HCT116 (cell line): Measurements from ENCODE around the gene UGT1A3.

Experiments
- CEBPB ChIP-seq: IDR thresholded peaks from 2 replicates; pipeline ENCODE4 v1.6.1; 2012; ENCODE audit warnings: low read depth
- ELF1 ChIP-seq: IDR thresholded peaks from 2 replicates; pipeline ENCODE4 v1.6.1; 2012; ENCODE audit warnings: low read depth, borderline replicate concordance
- EZH2 ChIP-seq: fragments of 200-600 bp; sonication (generic); IDR thresholded peaks from 2 replicates; pipeline ENCODE4 v1.6.1; 2017; ENCODE audit warnings: antibody characterized with exemption, mixed run types
- POLR2A ChIP-seq: IDR thresholded peaks from 2 replicates; pipeline ENCODE4 v1.7.0; 2011; ENCODE audit warnings: borderline replicate concordance; ENCODE audit not compliant: insufficient read depth, insufficient read length; ENCODE audit errors: extremely low read depth
- POLR2AphosphoS5 ChIP-seq: IDR thresholded peaks from 2 replicates; pipeline ENCODE4 v1.6.1; 2011; ENCODE audit warnings: mild to moderate bottlenecking, low read depth, low read length, moderate library complexity
- RAD21 ChIP-seq: IDR thresholded peaks from 2 replicates; pipeline ENCODE4 v1.6.1; 2012; ENCODE audit warnings: low read depth, mild to moderate bottlenecking
- SIN3A ChIP-seq: IDR thresholded peaks from 2 replicates; pipeline ENCODE4 v1.6.1; 2012; ENCODE audit warnings: low read depth
- SP1 ChIP-seq: IDR thresholded peaks from 2 replicates; pipeline ENCODE4 v1.6.1; 2012; ENCODE audit warnings: low read depth
- SRF ChIP-seq: IDR thresholded peaks from 2 replicates; pipeline ENCODE4 v1.6.1; 2012; ENCODE audit warnings: low read depth
- YY1 ChIP-seq: IDR thresholded peaks from 2 replicates; pipeline ENCODE4 v1.6.1; 2011; ENCODE audit warnings: low read length, low read depth, moderate library complexity, mild to moderate bottlenecking; ENCODE audit not compliant: insufficient replicate concordance; ENCODE audit errors: extremely low read depth
- ZNF274 ChIP-seq: fragments of 200-500 bp; sonication (Bioruptor generic); IDR thresholded peaks from 2 replicates; pipeline ENCODE4 v1.6.1; 2014; ENCODE audit warnings: mild to moderate bottlenecking, low read depth, low read length, inconsistent platforms
- TF ChIP-seq, protein P1 (sequence below), 3 experiments: fragments of 200-600 bp in 1 of 3; sonication (generic) in 1 of 3; IDR thresholded peaks in 2 of 3; conservative IDR thresholded peaks in 1 of 3; 2 replicates each; pipeline ENCODE4 v1.5.1; 2012 to 2017; ENCODE audit warnings: low read depth in 2 of 3, low read length in 2 of 3, antibody characterized with exemption in 1 of 3, borderline replicate concordance in 1 of 3, control low read depth in 1 of 3, mild to moderate bottlenecking in 1 of 3, mixed read lengths in 1 of 3, mixed run types in 1 of 3, moderate library complexity in 1 of 3; ENCODE audit not compliant: insufficient read depth in 1 of 3
- TF ChIP-seq, protein P2 (sequence below): IDR thresholded peaks from 2 replicates; pipeline ENCODE4 v1.6.1; 2012; ENCODE audit warnings: low read depth
- TF ChIP-seq, protein P3 (sequence below): IDR thresholded peaks from 2 replicates; pipeline ENCODE4 v1.6.1; 2011; ENCODE audit warnings: mild to moderate bottlenecking, low read length, moderate library complexity; ENCODE audit not compliant: insufficient replicate concordance; ENCODE audit errors: extremely low read depth

DNA sequence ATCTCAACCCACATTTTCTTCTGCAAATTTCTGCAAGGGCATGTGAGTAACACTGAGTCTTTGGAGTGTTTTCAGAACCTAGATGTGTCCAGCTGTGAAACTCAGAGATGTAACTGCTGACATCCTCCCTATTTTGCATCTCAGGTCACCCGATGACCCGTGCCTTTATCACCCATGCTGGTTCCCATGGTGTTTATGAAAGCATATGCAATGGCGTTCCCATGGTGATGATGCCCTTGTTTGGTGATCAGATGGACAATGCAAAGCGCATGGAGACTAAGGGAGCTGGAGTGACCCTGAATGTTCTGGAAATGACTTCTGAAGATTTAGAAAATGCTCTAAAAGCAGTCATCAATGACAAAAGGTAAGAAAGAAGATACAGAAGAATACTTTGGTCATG, 39.2 kb downstream of the UGT1A3 start:
- TF ChIP-seq SP1 (no peak), POLR2AphosphoS5 (no peak), ELF1 (no peak), RAD21 (no peak), CEBPB (no peak), SIN3A (no peak), EZH2 (no peak), SRF (no peak), POLR2A (no peak), ZNF274 (no peak), YY1 (no peak)
- TF ChIP-seq, protein P1, sequence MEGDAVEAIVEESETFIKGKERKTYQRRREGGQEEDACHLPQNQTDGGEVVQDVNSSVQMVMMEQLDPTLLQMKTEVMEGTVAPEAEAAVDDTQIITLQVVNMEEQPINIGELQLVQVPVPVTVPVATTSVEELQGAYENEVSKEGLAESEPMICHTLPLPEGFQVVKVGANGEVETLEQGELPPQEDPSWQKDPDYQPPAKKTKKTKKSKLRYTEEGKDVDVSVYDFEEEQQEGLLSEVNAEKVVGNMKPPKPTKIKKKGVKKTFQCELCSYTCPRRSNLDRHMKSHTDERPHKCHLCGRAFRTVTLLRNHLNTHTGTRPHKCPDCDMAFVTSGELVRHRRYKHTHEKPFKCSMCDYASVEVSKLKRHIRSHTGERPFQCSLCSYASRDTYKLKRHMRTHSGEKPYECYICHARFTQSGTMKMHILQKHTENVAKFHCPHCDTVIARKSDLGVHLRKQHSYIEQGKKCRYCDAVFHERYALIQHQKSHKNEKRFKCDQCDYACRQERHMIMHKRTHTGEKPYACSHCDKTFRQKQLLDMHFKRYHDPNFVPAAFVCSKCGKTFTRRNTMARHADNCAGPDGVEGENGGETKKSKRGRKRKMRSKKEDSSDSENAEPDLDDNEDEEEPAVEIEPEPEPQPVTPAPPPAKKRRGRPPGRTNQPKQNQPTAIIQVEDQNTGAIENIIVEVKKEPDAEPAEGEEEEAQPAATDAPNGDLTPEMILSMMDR (IDR thresholded peaks at IDR 0.05 in 2 of 3, conservative IDR thresholded peaks at IDR 0.05 in 1 of 3; ENCODE audit: borderline replicate concordance in 1 of 3, insufficient read depth in 1 of 3, low read depth in 2 of 3, low read length in 2 of 3): no peak
- TF ChIP-seq, protein P2, sequence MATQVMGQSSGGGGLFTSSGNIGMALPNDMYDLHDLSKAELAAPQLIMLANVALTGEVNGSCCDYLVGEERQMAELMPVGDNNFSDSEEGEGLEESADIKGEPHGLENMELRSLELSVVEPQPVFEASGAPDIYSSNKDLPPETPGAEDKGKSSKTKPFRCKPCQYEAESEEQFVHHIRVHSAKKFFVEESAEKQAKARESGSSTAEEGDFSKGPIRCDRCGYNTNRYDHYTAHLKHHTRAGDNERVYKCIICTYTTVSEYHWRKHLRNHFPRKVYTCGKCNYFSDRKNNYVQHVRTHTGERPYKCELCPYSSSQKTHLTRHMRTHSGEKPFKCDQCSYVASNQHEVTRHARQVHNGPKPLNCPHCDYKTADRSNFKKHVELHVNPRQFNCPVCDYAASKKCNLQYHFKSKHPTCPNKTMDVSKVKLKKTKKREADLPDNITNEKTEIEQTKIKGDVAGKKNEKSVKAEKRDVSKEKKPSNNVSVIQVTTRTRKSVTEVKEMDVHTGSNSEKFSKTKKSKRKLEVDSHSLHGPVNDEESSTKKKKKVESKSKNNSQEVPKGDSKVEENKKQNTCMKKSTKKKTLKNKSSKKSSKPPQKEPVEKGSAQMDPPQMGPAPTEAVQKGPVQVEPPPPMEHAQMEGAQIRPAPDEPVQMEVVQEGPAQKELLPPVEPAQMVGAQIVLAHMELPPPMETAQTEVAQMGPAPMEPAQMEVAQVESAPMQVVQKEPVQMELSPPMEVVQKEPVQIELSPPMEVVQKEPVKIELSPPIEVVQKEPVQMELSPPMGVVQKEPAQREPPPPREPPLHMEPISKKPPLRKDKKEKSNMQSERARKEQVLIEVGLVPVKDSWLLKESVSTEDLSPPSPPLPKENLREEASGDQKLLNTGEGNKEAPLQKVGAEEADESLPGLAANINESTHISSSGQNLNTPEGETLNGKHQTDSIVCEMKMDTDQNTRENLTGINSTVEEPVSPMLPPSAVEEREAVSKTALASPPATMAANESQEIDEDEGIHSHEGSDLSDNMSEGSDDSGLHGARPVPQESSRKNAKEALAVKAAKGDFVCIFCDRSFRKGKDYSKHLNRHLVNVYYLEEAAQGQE: no peak
- TF ChIP-seq, protein P3, sequence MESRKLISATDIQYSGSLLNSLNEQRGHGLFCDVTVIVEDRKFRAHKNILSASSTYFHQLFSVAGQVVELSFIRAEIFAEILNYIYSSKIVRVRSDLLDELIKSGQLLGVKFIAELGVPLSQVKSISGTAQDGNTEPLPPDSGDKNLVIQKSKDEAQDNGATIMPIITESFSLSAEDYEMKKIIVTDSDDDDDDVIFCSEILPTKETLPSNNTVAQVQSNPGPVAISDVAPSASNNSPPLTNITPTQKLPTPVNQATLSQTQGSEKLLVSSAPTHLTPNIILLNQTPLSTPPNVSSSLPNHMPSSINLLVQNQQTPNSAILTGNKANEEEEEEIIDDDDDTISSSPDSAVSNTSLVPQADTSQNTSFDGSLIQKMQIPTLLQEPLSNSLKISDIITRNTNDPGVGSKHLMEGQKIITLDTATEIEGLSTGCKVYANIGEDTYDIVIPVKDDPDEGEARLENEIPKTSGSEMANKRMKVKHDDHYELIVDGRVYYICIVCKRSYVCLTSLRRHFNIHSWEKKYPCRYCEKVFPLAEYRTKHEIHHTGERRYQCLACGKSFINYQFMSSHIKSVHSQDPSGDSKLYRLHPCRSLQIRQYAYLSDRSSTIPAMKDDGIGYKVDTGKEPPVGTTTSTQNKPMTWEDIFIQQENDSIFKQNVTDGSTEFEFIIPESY: no peak
